Testis (tissue), 3 donors: ENCODE measurements around the gene DLEC1. TPM values are rescaled to one million over a fixed set of nuclear protein-coding genes. Genes with fewer than 3 reads are reported as not detected.
"Not testable (repeated sequence)": the region's sequence is repeated elsewhere in the genome, so short reads cannot be mapped to it uniquely, and the experiment has no call there.

ENCODE experiments used
- DNase-seq: peaks from one replicate; pipeline ENCODE4 v3.0.0-alpha.2; 2019
- H3K27ac ChIP-seq, 2 donors: fragments of 200-600 bp; sonication (generic); one replicate each; pipeline ENCODE4 v1.5.1; 2019
- H3K27me3 ChIP-seq: fragments of 200-600 bp; sonication (generic); one replicate; pipeline ENCODE4 v1.5.1; 2019
- H3K36me3 ChIP-seq: fragments of 200-600 bp; sonication (generic); one replicate; pipeline ENCODE4 v1.5.1; 2017; ENCODE audit warnings: low read depth; ENCODE audit errors: missing control alignments
- H3K4me1 ChIP-seq: fragments of 200-600 bp; sonication (generic); one replicate; pipeline ENCODE4 v1.5.1; 2019
- H3K4me3 ChIP-seq, 2 donors: fragments of 200-600 bp; sonication (generic); one replicate each; pipeline ENCODE4 v1.5.1; 2017 to 2019
- H3K9me3 ChIP-seq: fragments of 200-600 bp; sonication (generic); one replicate; pipeline ENCODE4 v1.5.1; 2017
- POLR2A ChIP-seq: fragments of 450-650 bp; IDR thresholded peaks from one replicate; pipeline ENCODE4 v1.6.1; 2017; ENCODE audit warnings: antibody characterized with exemption, mild to moderate bottlenecking, moderate library complexity
- WGBS, 2 donors: methylation state at CpG; one replicate each; pipeline ENCODE4 v1.1.5; 2018; 5-methylcytosine and 5-hydroxymethylcytosine counted together
- intact Hi-C: fragments of 100-400 bp; cut with DNase I; formaldehyde crosslinking; loops from one replicate; pipeline ENCODE4 v1.15.1; 2023; ENCODE audit warnings: low total_unique reads
- polyA plus RNA-seq: library from polyadenylated mRNA; stranded (reverse); fragments of 350-450 nt; fragmentation: Illumina TruSeq; extraction: RNeasy Lipid Tissue Mini Kit (QIAGEN cat#74804); gene quantifications from one replicate; pipeline ENCODE4 v1.2.3, GENCODE V29; 2014; ENCODE audit warnings: low read depth, low replicate concordance; ENCODE audit not compliant: insufficient read depth
- total RNA-seq, 2 donors: library from RNA; depleted of rRNA; stranded (reverse); fragments of >200 nt; gene quantifications; one replicate each; pipeline ENCODE4 v1.2.3, GENCODE V29; 2016
- TF ChIP-seq, protein P1 (sequence below), 3 experiments: fragments of 450-650 bp in 2 of 3; fragments of 200-600 bp in 1 of 3; sonication (generic) in 1 of 3; IDR thresholded peaks; one replicate each; pipeline ENCODE4 v1.5.1; 2016 to 2019; ENCODE audit warnings: antibody characterized with exemption in 3 of 3, mild to moderate bottlenecking in 2 of 3, moderate library complexity in 1 of 3

Gene DLEC1
- total and polyA plus RNA-seq, 3 donors from 2014 or later = 32.3 to 40.8 (median 36.9) TPM

DNA sequence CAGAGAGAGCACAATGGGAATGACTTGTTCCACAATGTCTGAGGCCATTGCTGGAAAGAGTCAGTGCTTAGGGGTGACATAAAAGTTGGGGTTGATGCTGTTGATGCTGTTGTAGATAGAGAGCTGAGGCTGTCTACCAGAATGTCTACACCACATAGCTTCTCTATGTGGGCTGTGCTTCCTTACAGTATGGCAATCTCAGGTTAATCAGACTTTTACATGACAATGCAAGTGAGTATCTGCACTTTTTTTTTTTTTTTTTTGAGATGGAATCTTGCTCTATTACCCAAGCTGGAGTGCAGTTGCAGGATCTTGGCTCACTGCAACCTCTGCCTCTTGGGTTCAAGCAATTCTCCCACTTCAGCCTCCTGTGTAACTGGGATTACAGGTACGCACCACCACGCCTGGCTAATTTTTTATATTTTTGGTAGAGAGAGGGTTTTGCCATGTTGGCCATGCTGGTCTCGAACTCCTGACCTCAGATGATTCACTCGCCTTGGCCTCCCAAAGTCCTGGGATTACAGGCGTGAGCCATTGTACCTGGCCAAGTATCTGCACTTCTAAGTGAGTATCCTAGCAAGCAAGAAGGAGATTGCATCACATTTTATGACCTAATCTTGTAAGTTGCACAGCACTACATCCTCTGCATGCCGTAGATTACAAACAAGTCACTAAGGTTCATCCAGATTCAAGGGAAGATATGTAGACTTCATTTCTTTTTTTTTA, 28.7 kb downstream of the DLEC1 start:
- Histone ChIP-seq H3K4me3 (no peak overlapping the region), H3K36me3 (no peaks in the 10 kb centered on the region), H3K9me3 (no peaks in the 10 kb centered on the region), H3K4me1 (no peaks in the 10 kb centered on the region), H3K27ac (no peak overlapping the region), H3K27me3 (no peaks in the 10 kb centered on the region)
- TF ChIP-seq, protein P1, sequence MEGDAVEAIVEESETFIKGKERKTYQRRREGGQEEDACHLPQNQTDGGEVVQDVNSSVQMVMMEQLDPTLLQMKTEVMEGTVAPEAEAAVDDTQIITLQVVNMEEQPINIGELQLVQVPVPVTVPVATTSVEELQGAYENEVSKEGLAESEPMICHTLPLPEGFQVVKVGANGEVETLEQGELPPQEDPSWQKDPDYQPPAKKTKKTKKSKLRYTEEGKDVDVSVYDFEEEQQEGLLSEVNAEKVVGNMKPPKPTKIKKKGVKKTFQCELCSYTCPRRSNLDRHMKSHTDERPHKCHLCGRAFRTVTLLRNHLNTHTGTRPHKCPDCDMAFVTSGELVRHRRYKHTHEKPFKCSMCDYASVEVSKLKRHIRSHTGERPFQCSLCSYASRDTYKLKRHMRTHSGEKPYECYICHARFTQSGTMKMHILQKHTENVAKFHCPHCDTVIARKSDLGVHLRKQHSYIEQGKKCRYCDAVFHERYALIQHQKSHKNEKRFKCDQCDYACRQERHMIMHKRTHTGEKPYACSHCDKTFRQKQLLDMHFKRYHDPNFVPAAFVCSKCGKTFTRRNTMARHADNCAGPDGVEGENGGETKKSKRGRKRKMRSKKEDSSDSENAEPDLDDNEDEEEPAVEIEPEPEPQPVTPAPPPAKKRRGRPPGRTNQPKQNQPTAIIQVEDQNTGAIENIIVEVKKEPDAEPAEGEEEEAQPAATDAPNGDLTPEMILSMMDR (IDR thresholded peaks at IDR 0.05) = no peak
- TF ChIP-seq POLR2A = no peak
- intact Hi-C loops = no loop called here
- DNase-seq = no peak
- WGBS, 2 donors = 94 to 95% methylated on average over 6 of the region's 6 CpGs

DNA sequence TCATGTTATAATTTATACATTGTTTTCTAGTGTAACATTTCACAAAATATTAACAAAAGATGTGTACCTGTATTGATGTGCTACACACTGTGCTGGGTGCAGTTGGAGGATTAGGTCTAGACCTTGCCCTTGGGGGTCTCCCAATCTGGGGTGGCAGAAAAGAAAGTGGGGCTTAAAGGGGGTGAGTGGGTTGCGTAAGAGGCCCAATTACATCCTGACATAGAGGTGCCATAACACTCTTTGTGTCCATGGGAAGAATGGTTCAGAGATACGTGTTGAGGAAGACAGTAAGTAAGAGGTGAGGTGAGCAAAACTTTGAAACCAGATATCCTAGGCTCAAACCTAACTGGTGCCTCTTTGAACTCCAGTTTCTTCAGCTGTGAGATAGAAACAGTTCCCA, 31.0 kb downstream of the DLEC1 start:
- intact Hi-C loops = no loop called here
- Histone ChIP-seq H3K4me1 (no peaks in the 10 kb centered on the region), H3K36me3 (no peaks in the 10 kb centered on the region), H3K4me3 (no peak overlapping the region), H3K27ac (no peak overlapping the region), H3K27me3 (no peaks in the 10 kb centered on the region), H3K9me3 (no peaks in the 10 kb centered on the region)
- TF ChIP-seq POLR2A = no peak
- TF ChIP-seq, protein P1 (IDR thresholded peaks at IDR 0.05) = no peak
- DNase-seq = no peak
- WGBS, 2 donors = 68 to 79% methylated on average over 2 of the region's 2 CpGs

DNA sequence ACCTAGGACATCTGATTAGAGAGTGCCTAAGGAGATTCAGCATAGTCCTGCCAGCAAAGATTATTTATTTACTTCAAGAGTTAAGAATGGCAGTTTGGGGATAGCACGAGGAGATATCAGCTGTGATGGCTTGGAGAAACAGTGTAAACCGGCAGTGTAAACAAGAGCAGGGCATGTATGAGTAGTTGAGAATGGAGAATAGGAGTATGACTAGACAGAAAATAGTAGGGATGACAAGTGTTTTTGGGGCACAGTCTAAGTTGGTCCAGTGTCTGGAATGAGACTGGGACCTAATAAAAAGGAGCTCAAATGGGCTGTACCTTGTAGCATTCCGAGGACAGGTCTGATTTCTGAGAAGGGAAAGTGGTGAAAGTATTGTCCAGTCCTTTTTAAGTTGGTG, 38.1 kb downstream of the DLEC1 start:
- H3K9me3 ChIP-seq, DNase-seq, H3K27me3 ChIP-seq, H3K27ac ChIP-seq, intact Hi-C loops, H3K4me3 ChIP-seq, H3K4me1 ChIP-seq, H3K36me3 ChIP-seq: not testable (repeated sequence)
- WGBS, 2 donors = 37 to 49% methylated on average over 3 of the region's 3 CpGs

DNA sequence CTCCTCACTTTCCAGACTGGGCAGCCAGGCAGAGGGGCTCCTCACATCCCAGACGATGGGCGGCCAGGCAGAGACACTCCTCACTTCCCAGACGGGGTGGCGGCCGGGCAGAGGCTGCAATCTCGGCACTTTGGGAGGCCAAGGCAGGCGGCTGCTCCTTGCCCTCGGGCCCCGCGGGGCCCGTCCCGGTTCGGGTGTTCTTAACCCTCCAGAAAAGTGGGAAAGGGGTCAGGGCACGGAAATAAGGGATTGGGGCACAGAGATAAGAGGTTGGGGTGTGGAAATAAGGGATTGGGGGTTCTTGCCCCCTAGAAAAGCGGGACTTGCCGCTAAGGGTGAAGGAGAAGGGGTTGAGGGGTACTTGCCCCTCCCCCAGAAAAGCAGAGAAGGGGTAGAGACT, 43.3 kb downstream of the DLEC1 start:
- 93% methylated on average over 8 to 16 of the region's 16 CpGs for WGBS, 2 donors

DNA sequence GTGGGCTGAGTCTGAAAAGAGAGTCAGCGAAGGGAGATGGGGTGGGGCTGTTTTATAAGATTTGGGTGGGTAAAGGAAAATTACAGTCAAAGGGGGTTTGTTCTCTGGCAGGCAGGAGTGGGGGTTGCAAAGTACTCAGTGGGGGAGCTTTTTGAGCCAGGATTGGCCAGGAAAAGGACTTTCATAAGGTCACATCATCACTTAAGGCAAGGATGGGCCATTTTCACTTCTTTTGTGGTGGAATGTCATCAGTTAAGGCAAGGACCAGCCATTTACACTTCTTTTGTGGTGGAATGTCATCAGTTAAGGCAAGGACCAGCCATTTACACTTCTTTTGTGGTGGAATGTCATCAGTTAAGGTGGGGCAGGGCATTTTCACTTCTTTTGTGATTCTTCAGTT, 44.2 kb downstream of the DLEC1 start:
- H3K36me3 ChIP-seq, DNase-seq, H3K27ac ChIP-seq, H3K27me3 ChIP-seq, intact Hi-C loops, H3K9me3 ChIP-seq, H3K4me1 ChIP-seq, H3K4me3 ChIP-seq: not testable (repeated sequence)
- no CpG with 5 or more reads among the region's 1 CpG for WGBS, 2 donors

More for the DNA sequence above, 43.3 kb downstream of the DLEC1 start:
- H3K27ac ChIP-seq, H3K36me3 ChIP-seq, H3K27me3 ChIP-seq, H3K9me3 ChIP-seq, intact Hi-C loops, H3K4me3 ChIP-seq, DNase-seq, H3K4me1 ChIP-seq: not testable (repeated sequence)

DNA sequence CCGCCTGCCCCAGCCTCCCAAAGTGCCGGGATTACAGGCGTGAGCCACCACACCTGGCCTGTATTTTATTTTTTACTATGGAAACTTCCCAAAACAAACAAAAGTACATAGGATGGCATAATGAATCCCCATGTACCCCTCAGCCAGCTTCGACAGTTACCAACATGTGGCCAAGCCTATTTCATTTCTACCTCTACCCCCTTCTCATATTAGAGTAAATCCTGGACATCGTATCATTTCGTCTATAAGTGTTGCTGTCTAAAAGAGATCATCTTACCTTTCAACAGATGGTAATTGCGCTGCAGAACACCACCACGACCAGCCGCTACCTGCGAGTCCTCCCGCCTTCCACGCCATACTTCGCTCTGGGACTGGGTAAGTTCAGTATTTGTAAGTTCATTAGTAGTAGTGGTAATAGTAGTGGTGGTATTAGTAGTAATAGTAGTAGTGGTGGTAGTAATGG, 44.9 kb downstream of the DLEC1 start:
- no peaks in the 10 kb centered on the region for H3K36me3 ChIP-seq
- no peak for DNase-seq
- H3K9me3 ChIP-seq = no peaks in the 10 kb centered on the region
- no peaks in the 10 kb centered on the region for H3K4me1 ChIP-seq
- no peak overlapping the region for H3K4me3 ChIP-seq
- WGBS, 2 donors = 90% methylated on average over 13 of the region's 13 CpGs
- H3K27me3 ChIP-seq = no peaks in the 10 kb centered on the region
- TF ChIP-seq, protein P1 (IDR thresholded peaks at IDR 0.05) = no peak
- no peak for TF ChIP-seq POLR2A
- H3K27ac ChIP-seq = no peak overlapping the region
- intact Hi-C loops = no loop called here
